ENCODE measurements around the gene RNU11.
"Not testable (repeated sequence)": the region's sequence is repeated elsewhere in the genome, so short reads cannot be mapped to it uniquely, and the experiment has no call there.

Gene RNU11

DNA sequence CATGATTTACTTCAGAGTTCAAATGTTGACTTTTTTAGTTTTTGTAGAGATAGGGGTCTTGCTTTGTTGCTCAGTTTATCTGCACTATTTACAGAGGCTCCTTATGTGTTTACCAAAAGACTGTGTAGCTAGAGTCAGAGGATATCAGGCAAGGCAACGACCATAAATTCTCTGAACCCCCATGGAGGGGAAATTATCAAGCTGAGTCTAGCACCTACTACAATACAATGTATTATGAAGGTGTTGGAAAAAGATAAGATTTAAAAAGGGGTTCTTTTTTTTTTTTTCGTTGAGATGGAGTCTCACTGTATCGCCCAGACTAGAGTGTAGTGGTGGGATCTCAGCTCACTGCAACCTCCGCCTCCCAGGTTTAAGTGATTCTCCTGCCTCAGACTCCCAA, 36.5 kb downstream of the RNU11 start:
- Histone ChIP-seq H3K36me3 (replicated peaks) (peaks cover 11% of the 10 kb centered on the region), H3K27me3 (replicated peaks) (no peaks in the 10 kb centered on the region), H3K27ac (no peak overlapping the region), H3K4me3 (ENCODE audit: low read depth, low read length) (no peak overlapping the region)
- in situ Hi-C loops (cut with HindIII; ENCODE audit: low pct_ligation_motif_present, low sequenced_read_pairs) = no loop called here
- DNase-seq = no peak
- TF ChIP-seq CTCF (IDR thresholded peaks at IDR 0.05; ENCODE audit: low read depth, low read length, missing control alignments) = no peak

DNA sequence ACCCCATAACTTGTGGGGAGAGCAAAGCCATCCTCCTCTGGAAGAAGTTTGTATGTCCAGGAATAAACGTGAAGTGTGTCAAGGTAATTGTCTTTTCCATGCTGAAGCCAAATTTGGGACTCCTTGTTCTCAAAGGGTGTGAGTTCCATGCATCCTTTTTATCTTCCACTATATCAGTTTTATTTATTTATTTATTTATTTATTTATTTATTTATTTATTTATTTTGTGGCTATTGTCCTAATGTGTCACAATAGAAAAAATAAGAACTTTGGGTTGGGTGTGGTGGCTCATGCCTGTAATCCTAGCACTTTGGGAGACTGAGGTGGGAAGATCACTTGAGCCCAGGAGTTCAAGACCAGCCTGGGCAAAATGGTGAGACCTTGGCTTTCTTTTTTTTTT, 43.2 kb downstream of the RNU11 start:
- DNase-seq; H3K27ac ChIP-seq; H3K4me3 ChIP-seq (ENCODE audit: low read depth, low read length); in situ Hi-C loops (cut with HindIII; ENCODE audit: low pct_ligation_motif_present, low sequenced_read_pairs); H3K27me3 ChIP-seq (replicated peaks): not testable (repeated sequence)
- H3K36me3 ChIP-seq (replicated peaks) = peaks cover 11% of the 10 kb centered on the region
